ENCODE data around the gene CD36.

CD36 gene

DNA sequence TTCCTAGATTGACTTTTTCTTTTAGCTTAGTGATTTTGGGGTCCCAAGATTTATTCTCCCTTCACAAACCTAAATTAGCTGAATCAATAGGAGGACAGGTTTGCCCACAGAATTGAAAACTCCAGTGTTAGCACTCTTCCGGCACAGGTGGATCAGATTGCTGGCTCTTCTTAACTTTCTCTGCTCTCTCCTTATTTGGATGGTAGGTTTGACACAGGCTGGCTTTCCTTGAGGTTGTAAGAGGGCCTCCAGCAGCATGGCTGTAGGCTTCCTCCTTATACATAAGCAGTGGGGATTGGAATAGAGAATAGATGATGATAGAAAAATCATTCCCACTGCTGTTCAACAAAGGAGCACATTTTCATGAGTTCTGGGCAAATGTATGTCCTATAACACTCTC lies 9.4 kb upstream of the CD36 start:
- no peak for DNase-seq (ENCODE audit: low spot score)

- no peak for DNase-seq (ENCODE audit: low spot score)
These were observed 7.6 kb upstream of the CD36 start for GRCh38 chr7:80630608-80631405.

DNA sequence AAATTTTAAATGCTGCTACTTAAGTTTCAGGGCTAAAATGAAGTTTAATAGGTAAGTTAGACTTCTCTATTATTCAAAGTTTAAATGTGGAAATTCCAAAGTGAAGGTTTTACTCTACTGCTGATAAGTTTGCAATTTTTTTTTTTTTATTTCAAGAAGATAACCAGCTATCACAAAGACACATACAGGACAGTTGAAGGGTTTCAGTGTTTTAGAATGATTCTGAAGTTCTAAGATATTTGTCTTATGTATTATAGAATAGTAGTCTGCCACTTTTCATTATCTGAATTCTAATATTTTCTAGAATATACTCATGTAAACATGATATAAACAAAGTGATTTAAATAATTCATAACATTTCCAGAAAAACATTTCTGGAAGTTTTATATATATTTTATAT lies 7.0 kb upstream of the CD36 start:
- no peak for DNase-seq (ENCODE audit: low spot score)

DNA sequence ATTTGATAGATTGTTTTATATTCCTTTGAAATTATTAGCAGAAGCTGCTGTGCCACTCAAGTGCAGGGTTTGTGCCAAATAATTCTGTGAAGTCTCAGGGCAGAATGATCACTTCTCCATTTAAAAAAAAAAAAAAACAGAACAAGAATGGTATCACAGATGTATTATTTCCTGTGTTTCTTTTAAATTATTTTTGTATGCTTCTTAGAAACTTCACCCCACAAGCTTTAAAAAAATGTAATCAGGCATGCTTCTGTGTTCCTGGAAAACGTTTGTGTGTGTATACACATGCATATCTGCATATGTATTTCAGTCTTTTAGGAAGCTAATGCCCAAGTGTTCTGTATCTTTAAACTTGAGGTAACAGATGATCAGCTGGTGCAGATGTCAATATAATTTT lies 6.3 kb upstream of the CD36 start:
- DNase-seq (ENCODE audit: low spot score), result no peak

- no peak for DNase-seq (ENCODE audit: low spot score)
These were observed 5.6 kb upstream of the CD36 start for GRCh38 chr7:80632819-80633218.

DNA sequence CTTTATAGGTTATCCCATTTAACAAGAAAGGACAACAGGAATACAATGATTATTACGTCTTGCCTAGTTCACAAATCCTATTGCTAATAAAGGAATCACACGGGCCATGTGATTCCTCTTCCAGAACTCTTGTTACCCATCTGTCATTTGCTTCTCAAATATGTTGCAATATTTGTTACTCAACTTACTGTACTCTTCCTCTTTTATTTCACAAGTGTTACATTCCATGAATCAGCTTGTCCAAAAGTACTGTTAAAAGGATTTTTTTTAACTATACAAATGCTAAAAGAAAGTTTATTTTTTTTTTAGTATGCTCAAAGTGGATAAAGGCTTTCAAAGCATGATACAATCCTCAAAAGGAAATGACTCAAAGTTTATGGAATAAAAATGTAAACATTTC lies 3.9 kb upstream of the CD36 start:
- peak; percentile 37 for DNase-seq (ENCODE audit: low spot score)

DNA sequence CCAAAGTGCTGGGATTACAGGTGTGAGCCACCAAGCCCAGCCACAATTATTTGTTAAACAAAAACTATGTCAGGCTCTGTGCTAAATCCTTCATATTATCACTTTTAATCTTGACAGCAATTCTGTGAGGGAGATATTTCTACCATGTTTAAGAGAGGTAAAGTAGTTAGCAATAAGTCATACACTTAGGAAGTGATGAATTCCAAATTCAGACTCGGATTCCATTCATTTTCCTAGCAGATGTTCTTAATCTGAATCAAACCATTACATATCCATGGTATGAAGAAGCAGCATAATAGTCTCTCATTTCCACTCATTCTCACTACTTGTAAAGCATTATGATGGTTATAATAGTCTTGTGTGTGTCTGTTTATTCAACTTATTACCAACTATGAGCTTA lies 2.9 kb upstream of the CD36 start:
- DNase-seq (ENCODE audit: low spot score), result peak; percentile 17

DNA sequence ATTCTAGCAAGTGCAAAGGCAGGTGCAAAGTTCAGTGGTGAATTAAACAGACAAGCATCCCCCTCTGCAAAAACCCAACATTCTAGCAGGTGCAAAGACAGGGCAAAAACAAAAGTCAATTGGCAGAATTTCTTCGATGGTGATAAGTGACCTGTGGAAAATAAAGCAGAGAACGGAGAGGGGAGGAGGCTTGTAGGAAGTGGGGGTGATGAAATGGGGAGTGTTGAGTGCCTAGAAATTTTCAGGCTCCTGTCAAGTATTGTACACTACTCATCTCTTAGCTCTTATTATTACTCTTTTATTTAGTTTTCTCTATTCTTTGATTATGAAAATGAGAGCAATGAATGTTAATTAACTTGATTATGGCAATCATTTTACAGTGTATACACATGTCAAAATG lies 2.4 kb upstream of the CD36 start:
- DNase-seq (ENCODE audit: low spot score), result no peak

DNA sequence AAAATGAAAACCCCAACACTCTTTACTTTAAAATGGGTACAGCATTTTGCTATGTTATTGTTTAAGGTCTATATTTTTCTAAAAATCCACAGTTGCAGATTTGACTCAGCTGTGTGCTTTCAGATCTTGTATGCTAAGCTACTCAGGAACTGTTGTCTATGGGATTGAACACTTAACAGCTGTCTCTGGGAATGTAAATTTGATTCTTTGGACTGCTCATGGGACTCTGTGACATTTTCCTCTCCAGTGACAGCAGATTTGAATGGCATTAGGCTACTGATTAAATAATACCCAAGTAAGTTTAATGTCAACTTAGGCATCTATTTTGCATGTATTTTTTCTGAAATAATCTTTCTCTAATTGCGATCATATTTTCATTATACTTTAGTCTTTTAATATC lies 1.7 kb upstream of the CD36 start:
- no peak for DNase-seq (ENCODE audit: low spot score)

DNA sequence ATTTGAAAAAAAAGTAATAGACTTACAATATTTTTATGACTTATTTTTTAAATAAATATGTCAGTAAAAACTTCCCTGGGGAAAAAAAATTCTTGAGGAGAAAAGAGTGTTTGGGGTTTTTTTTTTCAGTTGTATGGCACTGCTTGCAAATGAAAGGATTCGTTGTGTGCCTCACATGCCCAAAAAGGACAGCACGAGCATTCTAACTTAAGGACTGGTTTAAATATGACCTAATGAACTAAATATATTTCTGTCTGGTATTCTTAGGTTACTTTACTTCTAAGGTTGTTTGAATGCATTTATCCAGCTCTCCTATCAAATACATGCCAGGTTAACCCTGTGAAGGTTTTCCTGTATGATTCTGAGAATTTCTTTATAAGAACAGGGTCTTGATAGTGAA lies 988 bp upstream of the CD36 start:
- DNase-seq (ENCODE audit: low spot score), result no peak

DNA sequence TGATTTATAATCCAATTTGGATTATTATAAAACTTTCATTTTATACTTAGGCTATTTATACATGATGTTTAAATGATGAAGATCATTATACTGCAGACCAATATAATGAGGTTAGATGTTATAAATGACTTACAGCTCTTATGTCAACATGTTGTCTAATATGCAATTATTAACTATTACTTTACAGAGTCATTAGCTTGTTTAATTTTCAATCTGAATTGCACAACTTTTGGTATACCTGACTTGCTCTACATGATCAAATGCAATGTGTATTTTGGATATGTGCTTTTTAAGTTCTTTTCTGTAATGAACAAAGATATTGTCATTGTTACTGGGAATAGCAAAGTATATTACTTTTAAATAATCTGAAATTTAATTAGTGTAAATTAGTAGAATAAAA lies 569 bp downstream of the CD36 start:
- DNase-seq (ENCODE audit: low spot score), result no peak

- peak; percentile 47 for DNase-seq (ENCODE audit: low spot score)
These were observed 2.4 kb downstream of the CD36 start for GRCh38 chr7:80640846-80641245.

- DNase-seq (ENCODE audit: low spot score), result peak; percentile 14
These were observed 3.1 kb downstream of the CD36 start for GRCh38 chr7:80641548-80641947.

DNA sequence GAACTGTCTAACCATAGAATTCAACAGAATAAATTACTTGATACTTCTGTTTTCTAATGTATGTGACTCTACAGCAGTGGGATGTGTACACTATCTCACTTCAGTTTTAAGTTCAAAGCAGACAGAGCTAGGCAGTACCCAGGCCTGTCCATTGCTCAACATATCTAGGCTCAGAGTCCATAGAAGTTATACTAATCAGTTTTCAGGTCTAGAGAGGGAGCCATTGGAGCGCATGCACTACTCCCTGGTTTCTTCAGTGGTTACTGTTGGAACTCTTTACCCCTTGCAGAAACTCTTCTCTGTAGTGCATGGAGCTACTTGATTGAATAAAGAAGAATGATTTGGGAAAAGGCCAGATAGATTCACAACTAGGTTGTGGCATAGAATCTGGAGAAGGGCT lies 4.4 kb downstream of the CD36 start:
- DNase-seq (ENCODE audit: low spot score), result no peak

DNA sequence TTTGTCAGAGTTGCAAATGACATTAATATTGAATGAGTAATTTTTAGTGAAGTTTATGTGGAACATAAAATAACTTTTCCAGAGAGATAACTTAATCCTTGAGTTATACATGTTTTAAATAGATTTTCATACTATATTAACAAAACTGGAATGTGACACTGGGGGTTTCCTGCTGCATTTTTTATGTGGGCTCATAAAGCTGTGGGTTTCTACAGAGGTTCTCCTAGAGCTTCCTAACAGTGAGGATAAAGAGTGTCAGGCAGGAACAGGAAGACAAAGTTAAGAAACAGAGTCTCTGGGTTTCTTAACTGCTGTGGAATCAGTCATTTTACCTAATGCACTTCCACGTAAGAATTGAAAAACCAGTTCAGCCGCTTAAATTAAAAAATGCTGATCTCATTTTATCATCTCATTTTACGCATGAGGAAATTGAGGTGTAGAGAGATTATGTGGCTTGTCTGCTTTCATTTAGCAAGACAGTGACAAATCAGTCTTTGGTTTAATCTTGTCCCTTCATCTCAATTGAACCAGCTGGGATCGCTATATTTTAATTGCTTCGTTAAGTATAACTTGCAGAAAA lies 5.0 kb downstream of the CD36 start:
- DNase-seq (ENCODE audit: low spot score), result no peak

GRCh38 chr7:80644054-80644453 lies 5.6 kb downstream of the CD36 start:
- DNase-seq (ENCODE audit: low spot score), result no peak

- DNase-seq (ENCODE audit: low spot score), result no peak
These were observed 7.8 kb downstream of the CD36 start for GRCh38 chr7:80646083-80646865.

GRCh38 chr7:80647436-80647835 lies 9.0 kb downstream of the CD36 start:
- no peak for DNase-seq (ENCODE audit: low spot score)

- DNase-seq (ENCODE audit: low spot score), result no peak
These were observed 9.7 kb downstream of the CD36 start for GRCh38 chr7:80648031-80648600.

DNA sequence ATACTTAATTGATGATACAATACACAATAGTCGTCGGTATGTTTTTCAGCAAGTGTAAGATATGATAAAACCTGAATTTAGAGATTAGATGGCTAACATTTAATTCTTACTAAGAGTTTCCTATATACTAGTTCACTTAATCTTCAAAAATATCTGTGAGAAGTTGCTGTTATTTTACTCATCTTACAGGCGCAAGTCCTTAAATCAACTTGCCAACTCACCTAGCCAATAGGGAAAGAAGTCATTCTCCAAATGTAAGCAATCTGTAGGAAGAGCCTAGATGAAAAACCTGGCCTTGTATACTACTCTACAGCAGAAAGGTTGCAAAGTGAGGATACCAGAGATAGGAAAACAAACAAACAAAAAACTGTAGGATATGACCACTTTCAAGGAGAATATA lies 10.6 kb downstream of the CD36 start:
- DNase-seq (ENCODE audit: low spot score), result no peak

- DNase-seq (ENCODE audit: low spot score), result no peak
These were observed 11.6 kb downstream of the CD36 start for GRCh38 chr7:80650030-80650429.

GRCh38 chr7:80651471-80651870 lies 13.0 kb downstream of the CD36 start:
- no peak for DNase-seq (ENCODE audit: low spot score)

DNA sequence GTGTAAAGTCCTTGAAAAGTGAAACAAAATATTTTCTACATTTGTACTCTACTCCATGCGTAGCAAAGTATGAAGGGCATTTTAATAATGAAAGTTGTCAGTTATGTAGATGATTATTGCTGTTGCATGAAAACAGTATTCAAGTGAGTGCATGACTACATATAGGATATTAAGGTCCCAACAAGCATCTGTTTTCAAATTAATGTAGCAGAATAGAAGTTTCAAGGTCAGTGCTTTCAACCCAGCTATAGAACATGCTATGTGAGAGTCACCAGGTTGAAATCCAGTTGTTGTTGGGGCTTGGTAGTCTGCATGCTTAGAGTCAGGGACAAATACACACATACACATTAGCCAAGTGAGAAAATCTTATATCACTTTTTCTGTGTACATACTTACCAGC lies 14.8 kb downstream of the CD36 start:
- DNase-seq (ENCODE audit: low spot score), result no peak
